ENCODE data around the gene SCAF11.
A peak's percentile ranks its signal among the peaks of the same experiment; 100 is the strongest.

The SCAF11 gene

DNA sequence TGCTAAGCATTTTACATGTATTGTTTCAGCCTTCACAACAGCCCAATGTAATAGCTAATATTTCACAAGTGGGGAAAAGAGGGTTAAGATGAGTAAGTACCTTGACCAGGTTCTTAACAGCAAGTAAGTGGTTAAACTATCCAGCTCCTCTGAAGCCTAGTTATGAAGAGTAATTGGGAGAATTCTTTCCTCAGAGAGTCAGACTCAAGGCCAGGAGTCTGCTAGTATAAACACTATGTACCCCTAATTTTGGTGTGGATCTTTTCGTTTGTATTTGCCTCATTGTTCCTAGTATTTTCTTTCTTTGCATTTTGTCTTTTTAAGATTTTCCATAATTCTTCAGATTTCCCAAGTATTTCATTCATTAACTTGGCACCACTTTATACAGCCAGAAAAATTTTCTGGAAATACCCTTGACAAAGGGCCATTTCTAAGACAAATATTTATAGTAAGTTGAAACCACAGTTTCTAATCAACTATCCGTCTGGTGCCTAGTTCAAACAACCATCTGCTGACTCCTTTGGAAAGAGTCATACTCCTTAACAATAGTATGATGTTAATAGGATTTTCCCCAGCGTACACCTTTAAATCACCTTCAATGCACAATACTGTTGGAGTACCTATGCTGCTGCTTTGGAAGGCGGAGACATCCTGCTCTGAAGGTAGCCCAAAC is 81.2 kb downstream of the SCAF11 start:
- no peak for DNase-seq

DNA sequence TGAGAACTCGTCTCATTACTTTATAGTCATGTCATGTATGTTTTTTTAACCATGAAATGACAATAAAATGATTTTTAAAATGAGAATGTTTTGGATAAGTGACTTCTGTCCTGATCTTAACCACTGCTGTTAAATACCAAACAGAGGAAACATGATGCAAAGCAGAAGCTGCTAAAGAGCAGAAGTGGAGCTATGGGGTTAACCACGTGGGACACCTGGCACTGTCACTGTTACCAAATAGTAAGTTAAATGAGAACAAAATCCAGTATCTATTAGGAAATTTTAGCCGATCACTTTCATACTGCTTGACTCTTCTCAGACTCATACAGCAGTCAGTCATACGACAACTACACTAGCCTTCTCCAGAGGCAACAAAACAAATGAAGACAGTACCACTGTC is 82.4 kb downstream of the SCAF11 start:
- DNase-seq, result no peak

DNA sequence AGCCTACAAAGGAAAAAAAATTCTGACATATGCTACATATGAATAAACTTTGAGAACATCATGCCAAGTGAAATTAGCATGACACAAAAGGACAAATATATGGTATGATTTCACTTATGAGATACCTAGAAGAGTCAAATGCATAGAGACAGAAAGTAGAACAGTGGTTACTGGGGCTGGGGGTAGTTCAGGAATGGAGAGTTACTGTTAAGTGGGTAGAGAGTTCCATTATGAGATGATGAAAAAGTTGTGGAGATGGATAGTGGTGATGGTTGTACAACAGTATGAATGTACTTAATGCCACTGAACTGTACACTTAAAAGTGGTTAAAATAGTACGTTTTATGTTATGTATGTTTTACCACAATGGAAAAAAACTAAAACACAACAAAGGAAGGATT is 92.3 kb downstream of the SCAF11 start:
- no peak for DNase-seq

DNA sequence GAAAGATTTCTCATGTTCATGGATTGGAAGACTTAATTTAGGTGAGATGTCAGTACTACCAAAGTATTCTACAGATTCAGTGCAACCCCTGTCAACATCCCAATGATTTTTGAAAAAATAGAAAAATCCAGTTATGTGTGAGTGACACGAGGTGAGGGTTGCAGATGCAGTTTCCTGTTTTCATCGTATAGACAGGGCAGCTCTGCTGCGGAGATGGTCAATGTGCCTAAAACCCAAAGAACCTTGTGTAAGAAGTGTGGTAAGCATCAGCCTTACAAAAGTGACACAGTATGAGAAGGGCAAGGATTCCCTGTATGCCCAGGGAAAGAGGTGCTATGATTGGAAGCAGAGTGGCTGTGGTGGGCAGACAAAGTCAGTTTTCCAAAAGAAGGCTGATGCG is 94.4 kb downstream of the SCAF11 start:
- no peak for DNase-seq

DNA sequence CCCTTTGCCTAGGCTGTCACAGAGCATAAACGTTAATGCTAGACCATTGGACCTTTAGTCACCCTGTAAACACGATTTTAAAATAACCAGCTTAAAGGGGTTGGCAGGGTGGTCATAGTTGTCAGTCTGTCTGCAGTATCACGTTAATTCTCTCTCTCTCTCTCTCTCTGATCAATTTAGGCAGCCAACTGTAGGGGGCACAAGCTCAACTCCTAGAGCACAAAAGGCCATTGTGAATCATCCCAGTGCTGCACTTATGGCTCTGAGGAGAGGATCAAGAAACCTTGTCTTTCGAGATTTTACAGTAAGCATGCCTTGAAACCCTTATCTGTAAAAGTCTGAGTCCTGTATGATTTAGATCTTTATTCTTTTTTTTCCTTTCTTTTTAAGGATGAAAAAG is 97.1 kb downstream of the SCAF11 start:
- no peak for DNase-seq

DNA sequence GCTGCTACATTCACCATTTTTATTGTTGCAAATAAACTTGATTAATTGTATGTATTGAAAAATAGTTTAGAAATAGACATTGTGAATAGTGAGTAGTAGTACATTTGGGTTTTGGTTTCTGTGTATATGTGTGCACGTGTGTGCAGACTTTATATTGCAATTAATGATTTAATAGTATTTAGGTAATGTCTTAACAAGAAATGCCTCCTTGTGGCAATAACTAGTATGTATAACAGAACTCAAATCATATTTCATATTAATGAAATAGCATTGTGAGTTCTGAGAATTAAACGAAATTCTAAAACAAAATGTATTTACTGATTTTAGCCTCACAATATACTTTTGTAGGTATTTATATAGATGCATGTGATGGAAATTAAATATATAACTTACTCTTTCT is 100.1 kb downstream of the SCAF11 start:
- DNase-seq, result no peak

DNA sequence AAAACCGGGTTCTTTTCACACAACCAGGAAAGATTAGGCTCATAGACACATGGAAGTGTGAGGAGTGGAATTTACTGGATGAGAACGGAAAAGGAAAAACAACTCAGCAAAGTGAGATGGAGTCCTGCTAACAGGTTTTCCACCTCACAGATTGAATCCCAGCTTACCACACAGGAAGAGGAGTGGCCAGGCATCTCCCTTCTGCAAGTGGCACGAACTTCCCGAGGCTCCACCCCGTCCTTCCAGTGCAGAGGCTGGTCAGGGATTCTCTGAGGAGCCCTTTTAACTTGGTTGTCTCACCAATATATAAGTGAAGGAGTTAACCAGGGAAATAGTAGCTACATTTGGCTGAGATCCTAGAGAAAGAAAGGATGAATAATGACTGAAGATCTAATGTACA is 102.8 kb downstream of the SCAF11 start:
- no peak for DNase-seq

DNA sequence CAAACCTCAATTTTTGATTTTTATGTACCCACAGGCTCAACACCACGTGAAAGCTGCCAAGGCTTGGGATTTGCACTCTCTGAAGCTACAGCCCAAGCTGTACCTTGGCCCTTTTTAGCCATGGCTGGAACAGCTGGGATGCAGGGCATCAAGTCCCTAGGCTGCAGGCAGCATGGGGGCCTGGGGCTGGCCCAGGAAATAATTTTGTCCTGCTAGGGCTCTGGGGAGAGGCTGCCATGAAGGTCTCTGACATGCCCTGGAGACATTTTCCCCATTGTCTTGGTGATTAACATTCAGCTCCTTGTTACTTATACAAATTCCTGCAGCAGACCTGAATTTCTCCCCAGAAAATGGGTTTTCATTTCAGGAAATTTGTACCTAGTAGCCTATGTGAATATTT is 103.7 kb downstream of the SCAF11 start:
- DNase-seq, result no peak

DNA sequence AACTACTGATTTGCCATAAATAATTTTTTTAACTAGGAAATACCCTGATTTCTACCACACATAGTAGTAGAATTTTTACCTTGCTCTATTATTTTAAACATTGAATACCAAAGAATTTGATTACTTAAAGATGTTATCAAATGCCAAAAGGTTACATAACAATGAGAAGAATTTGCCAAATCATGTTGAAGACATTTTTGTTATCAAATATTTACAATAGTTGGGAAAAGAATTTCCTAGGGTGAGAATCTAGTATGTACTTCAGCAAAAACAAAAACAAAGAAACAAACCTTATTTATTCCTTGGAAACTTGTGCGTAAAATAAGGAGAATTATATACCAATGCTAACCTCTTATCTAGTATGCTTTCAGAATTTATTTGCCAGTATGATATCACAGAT is 107.2 kb downstream of the SCAF11 start:
- no peak for DNase-seq

DNA sequence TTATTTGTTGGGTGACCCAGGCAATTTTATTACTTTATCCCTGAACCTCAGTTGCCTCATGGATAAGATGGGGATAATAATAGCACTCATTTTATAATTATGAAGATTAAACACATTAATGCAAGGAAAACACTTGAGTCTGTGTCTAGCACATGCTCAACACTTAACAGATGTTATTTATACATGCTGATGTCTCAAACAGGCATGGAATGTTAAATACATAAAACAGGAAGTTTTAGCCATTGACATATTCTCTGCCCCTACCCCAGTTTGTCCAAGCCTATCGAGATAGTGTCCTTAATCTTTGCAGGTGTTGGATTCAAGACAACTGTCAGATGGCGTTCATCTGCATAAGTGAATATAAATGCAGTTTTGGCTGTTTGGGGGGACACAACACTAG is 109.8 kb downstream of the SCAF11 start:
- DNase-seq, result no peak

DNA sequence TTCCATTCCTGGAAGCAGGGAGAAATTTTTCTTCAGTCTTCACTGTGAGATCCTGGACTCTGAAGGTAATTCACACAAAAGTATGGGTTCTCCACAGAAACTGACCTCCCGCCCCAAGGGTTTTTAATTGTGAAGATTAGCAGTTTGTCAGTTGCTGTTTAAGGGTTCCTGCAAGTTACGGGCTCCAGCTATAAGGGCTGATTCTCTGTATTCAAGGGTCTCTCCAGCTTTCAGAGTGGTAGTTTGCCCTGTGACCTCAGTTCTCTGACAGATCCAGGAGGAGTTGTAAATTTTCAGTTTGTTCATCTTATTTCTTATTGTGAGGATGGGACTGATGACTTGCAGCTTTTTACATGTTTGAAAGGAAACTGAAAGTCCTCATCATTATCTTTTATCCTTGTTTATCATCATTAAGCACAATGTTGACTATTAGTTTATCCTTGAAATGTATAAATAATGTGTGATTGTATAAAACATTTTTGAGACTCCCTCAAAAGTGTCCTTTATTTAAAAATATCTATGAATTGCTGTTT is 110.9 kb downstream of the SCAF11 start:
- no peak for DNase-seq

DNA sequence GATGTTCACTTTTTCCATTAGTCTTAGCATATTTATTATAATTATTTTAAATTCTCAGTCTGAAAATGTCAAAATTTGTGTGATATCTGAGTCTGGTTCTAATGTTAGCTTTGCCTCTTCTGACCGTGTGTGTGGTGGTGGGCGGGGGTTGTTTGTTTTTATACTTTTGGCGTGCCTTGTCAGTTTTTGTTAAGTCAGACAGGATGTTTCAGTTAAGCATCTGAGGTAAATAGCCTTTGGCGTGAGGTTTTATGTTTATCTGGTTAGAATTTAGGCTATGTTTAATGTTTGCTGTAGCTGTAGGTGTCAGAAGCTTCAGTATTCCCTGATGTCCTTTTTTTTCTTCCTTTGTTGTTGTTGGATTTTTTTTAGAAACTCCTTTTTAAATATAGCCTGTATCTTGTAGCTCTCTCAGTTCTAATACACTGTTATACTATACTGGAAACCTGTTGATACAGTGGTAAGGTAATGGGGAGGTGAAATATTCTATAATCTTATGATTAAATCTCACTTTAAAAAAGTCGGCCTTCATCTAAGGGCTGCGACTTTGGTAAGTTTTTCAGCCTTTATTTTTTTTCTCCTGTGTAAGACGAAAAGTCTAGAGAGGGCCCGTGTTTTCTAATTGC is 111.6 kb downstream of the SCAF11 start:
- DNase-seq, result peak; percentile 26

DNA sequence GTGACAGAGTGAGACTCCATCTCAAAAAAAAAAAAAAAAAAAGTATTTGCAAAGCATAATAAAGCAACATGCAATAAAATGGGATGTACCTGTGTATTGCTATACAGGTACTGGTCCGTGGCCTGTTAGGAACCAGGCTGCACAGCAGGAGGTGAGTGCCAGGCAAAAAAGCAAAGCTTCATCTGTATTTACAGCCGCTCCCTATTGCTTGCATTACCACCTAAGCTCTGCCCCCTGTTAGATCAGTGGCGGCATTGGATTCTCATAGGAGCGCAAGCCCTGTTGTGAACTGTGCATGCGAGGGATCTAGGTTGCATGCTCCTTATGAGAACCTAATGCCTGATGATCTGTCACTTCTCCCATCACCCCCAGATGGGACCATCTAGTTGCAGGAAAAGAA is 113.3 kb downstream of the SCAF11 start:
- DNase-seq, result no peak

DNA sequence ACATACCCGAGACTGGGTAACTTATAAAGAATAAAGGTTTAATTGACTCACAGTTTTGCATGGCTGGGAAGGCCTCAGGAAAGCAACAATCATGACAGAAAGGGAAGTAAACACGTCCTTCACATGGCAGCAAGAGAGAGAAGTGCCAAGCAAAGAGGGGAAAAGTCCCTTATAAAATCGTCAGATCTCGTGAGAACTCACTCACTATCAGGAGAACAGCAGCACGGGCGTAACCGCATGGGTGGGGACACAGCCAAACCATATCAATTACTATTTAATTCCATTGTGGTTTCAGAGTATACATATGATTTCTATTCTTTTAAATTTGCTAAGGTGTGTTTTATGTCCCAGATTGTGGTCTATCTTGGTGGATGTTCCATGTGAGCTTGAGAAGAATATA is 117.9 kb downstream of the SCAF11 start:
- no peak for DNase-seq
